ENCODE results near the gene ACSS1.

ACSS1 gene

DNA sequence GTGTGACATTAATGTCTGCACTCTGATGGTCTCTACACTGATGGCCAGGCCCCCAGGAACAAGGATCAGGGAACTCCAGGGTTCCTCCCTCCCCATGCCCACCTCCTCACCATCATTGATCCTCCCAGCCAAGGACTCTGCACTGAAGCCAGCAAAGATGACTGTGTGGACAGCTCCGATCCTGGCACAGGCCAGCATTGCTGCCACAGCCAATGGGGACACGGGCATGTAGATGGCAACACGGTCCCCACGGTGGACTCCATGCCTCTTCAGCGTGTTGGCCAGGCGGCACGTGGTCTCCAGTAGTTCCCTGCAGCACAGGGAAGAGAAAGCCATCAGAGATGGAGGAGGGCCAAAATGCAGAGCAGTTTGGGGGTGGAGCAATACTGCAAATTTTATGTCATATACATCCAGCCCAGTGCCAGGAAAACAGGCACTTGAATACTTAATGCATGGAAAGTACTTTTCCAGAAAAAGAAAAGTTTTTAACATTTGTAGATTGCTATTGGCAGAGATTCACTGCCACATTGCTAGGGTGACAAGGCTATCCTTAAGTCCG is 27.2 kb downstream of the ACSS1 start:
- no peak for DNase-seq

- no peak for DNase-seq
Measured at GRCh38 chr20:25030007-25030648, 27.8 kb downstream of the ACSS1 start.

GRCh38 chr20:25025986-25026605 is 31.8 kb downstream of the ACSS1 start:
- no peak for DNase-seq

- no peak for DNase-seq
Measured at GRCh38 chr20:25025091-25025861, 32.7 kb downstream of the ACSS1 start.

- no peak for DNase-seq
Measured at GRCh38 chr20:25024171-25024570, 33.8 kb downstream of the ACSS1 start.

DNA sequence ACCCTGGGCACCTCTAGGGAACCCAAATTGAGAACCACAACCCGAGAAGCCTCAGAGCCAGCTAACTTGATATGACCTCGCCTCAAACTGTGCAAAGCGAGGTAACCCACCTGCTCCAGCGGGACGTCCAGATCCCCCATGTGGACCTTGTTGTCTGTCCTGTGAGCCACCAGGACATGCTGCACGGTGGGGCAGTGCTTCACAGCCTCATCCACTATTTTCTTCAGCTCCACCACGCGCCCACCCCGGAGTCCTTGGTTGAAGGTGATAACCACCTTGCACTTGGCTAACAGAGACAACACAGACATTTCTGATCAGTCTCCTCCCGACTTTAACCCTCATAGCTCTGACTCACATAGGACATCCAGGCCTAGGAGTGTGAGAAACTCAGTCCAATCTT is 34.6 kb downstream of the ACSS1 start:
- DNase-seq = peak; percentile 73

DNA sequence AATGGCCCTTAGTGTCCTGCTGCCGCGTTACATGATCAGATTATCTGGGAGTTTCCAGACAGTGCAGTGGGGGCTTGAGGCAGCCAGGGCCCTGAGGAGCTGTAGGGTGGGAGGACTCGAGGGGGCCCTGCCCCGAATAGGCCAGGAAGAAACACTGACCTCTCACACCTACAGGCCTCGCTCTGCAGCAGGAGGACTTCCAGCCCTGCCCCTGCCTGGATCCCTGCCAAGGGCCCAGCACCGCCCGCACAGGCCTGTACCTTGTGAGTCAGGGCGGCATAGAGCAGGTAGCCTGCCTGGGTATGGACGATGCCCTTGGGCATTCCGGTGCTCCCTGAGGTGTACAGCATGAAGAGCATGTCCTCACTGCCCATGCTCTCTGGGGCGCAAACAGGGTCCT is 35.3 kb downstream of the ACSS1 start:
- no peak for DNase-seq

GRCh38 chr20:25021336-25021735 is 36.6 kb downstream of the ACSS1 start:
- DNase-seq = no peak

GRCh38 chr20:25020901-25021301 is 37.0 kb downstream of the ACSS1 start:
- no peak for DNase-seq

GRCh38 chr20:25020345-25020744 is 37.6 kb downstream of the ACSS1 start:
- DNase-seq = no peak

DNA sequence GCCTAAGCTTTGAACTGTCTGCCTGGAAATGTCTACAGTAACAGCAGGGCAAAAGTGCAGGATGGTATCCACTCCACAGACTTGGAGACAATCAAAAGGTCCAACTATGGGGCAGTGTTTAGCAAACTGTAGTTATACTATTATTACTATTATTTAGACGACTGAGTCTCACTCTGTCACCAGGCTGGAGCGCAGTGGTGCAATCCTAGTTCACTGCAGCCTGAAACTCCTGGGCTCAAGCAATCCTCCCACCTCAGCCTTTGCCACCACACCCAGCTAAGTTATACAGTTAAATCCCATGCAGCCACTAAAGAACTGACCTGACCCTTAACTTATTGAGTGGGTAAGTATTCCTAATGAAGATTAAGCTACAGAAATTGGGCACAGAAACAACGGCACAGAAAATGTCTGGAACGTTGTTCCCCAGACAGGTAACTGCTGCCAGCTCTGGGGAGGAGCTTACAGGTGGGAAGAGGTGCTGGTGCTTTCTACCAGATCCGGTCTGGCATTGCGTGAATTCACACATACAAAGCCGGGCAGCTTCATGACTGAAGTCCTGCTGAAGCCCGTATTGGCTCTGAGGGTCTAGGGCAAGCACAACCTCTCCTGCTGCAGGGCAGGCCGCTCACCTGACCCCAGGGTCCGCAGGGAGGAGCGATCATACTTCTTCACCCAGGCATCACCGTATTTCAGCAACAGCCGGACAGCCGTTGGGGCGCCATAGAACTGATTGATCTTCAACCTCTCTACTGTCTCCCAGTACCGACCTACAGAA is 38.4 kb downstream of the ACSS1 start:
- no peak for DNase-seq

DNA sequence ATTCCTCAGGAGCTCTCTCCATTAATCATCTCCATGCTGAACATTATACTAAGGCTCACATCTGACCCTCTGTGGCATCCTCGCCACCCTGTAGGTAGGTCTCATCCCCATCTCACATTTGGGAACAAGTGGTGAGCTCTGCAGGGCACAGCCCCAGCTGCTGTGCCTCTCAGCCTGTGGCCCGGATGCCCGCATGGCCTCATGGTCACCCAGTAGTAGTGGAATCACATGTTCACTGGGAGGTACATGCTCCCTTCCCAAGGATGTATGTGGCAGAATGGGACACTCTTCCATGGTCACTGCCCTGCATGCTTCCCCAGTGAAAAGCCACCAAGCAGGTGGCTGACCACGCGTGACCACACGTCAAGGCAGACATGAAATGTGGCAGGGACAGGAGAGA is 39.1 kb downstream of the ACSS1 start:
- no peak for DNase-seq

- DNase-seq = no peak
Measured at GRCh38 chr20:25018425-25018824, 39.5 kb downstream of the ACSS1 start.

DNA sequence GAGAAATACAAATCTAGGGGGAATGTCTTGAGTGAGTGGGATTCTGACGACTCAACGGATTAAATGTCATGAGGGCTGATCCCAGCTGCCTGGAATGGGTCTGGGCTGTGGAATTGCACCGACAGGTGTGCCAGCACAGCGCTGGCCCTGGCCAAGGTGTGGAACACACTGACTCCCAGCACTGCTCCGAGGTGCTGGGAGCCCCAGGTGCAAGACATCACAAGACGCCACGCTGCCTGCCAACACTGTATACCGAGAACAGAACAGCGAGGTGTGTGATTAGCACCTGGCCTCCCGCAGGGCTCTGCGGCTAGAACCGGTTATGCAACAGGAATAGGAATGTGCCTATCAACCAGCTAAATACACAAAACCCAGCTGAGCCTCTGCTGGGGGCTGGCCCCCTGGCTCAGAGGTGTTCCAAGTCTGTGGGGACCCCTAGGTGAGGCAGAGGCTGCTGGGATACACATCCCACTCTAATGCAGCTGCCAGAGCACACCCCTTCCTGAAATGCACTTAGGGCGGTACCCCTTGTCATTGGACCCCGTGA is 40.6 kb downstream of the ACSS1 start:
- no peak for DNase-seq

DNA sequence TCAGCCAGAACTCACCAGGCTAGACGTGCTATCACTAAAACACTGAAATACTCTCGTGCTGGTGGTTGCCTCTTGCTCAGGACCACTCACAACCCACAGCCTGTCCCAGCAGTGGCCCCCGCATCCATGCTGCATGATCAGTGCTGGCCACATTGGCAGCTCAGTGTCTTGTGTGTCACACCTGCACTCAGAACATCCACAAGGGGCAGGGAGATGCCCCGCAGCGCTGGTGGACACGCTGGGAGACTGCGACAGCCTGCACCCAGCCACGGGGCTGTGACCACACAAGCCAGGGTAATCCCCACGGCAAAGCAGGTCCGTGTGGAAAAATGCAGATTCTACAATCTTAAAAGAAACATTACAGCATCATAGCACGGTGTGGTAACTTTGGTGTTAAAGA is 41.5 kb downstream of the ACSS1 start:
- DNase-seq = no peak

GRCh38 chr20:25015986-25016385 is 42.0 kb downstream of the ACSS1 start:
- no peak for DNase-seq

GRCh38 chr20:25014816-25015215 is 43.1 kb downstream of the ACSS1 start:
- DNase-seq = no peak

DNA sequence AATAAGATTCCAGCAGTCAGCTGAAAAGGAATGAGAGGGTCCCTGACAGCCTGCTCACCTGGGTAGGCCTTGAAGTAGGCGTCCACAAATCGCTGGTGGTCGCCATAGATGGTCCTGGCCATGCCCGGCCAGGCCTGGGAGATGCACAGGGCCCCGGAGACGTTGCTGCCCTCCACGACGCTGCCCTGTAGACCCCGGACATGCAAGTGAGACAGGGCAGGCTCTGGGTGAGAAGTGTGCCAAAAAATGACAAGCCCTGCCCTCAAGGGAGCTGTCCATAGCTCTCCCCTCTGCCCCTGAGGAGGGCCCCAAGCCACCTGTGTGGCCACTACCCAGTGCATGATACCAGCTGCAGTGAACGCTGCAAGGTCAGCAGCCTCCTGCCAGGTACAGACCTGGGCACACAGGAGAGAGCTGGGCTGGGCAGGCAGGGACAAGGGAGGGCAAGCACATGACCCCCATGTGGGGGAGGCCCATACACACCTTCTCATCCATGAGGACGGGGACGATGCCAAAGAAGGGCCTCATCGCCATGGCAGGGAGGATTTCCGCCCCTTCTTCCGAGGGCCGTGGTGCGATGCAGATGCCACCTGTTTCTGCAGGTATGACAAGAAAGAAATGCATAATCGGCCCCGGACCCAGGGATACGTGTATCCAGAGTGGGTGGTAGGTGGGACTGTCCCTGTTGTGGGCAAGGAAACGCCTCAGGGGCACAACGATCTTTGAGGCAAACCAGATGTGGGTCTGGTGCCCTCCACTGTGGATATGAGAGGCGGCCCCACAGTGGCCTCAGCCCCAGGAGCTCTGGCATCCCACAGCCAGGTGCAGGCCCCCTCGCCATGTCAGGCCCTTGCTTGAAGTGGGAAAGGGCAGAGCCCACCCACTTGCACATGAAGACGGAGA is 44.2 kb downstream of the ACSS1 start:
- no peak for DNase-seq

GRCh38 chr20:25012616-25013189 is 45.2 kb downstream of the ACSS1 start:
- no peak for DNase-seq

GRCh38 chr20:25011831-25012241 is 46.1 kb downstream of the ACSS1 start:
- DNase-seq = no peak

DNA sequence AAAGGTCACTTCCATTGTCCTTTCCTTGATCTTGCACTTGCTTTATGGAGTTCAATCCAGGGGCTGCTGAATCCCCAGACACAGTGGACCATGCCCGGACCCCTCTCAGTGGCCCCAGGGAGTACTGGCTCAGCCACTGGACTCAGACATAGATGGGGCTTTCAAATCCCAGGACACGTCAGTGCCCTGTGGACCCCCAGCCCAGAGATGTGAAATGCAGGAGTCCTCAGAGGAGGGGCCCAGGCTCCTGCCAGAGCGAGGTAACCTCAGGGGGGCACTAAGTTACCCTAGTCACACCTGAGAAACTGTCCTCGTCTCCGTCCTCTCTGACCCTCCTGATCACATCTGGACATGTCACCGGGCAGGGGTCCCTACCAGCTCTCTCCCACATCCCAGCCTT is 46.7 kb downstream of the ACSS1 start:
- DNase-seq = no peak
